Esophagus muscularis mucosa (tissue), 4 donors: ENCODE measurements around the gene MANEAL.

ENCODE experiments used
- CTCF ChIP-seq, 3 experiments: fragments of 200-600 bp in 2 of 3; fragments of 450-650 bp in 1 of 3; sonication (generic) in 2 of 3; IDR thresholded peaks; one replicate each; pipeline ENCODE4 v1.5.1; 2017 to 2019; ENCODE audit warnings: antibody characterized with exemption in 3 of 3, mild to moderate bottlenecking in 2 of 3, moderate library complexity in 1 of 3
- EP300 ChIP-seq: sonication (generic); formaldehyde crosslinking; IDR thresholded peaks from one replicate; pipeline ENCODE4 v1.6.1; 2017; ENCODE audit warnings: antibody characterized with exemption
- POLR2AphosphoS5 ChIP-seq, 2 donors: sonication (generic); formaldehyde crosslinking; IDR thresholded peaks; one replicate each; pipeline ENCODE4 v1.6.1; 2017; ENCODE audit warnings: antibody characterized with exemption in 2 of 2

GRCh38 chr1:37828410-37829074 lies 34.9 kb downstream of the MANEAL start:
- TF ChIP-seq POLR2AphosphoS5 (IDR thresholded peaks at IDR 0.05) (no peak), CTCF (IDR thresholded peaks at IDR 0.05) (no peak), EP300 (no peak)
